ENCODE measurements around the gene SERF2.
A peak's percentile ranks its signal among the peaks of the same experiment; 100 is the strongest.

SERF2 gene

GRCh38 chr15:43791993-43792760 lies at the start of gene SERF2:
Gene SERF2 (plus strand): TSS chr15:43792320. CDS start chr15:43792377, 57 bp downstream.
- DNase-seq = peak; percentile 81 to 100 (median 100)

GRCh38 chr15:43746245-43746902 lies 45.7 kb upstream of the SERF2 start, which contains the start of gene PDIA3:
Gene PDIA3 (plus strand): TSS chr15:43746438. CDS start chr15:43746540, 102 bp downstream.
- peak; percentile 47 to 96 (median 90) for DNase-seq

GRCh38 chr15:43746903-43747309 lies 45.2 kb upstream of the SERF2 start:
- DNase-seq = peak in 3 of 58 donors; percentile 28 to 33 (median 30)

GRCh38 chr15:43748376-43748775 lies 43.7 kb upstream of the SERF2 start:
- no peak for DNase-seq

- no peak for DNase-seq
Measured at GRCh38 chr15:43749690-43750345, 42.3 kb upstream of the SERF2 start.

GRCh38 chr15:43751885-43752284 lies 40.2 kb upstream of the SERF2 start:
- no peak for DNase-seq

GRCh38 chr15:43762824-43763223 lies 29.3 kb upstream of the SERF2 start:
- no peak for DNase-seq

GRCh38 chr15:43763819-43764446 lies 28.2 kb upstream of the SERF2 start:
- no peak for DNase-seq

GRCh38 chr15:43769584-43770228 lies 22.4 kb upstream of the SERF2 start:
- peak in 18 of 58 donors; percentile 3 to 73 (median 14) for DNase-seq

GRCh38 chr15:43771816-43772215 lies 20.3 kb upstream of the SERF2 start:
- DNase-seq = no peak

- no peak for DNase-seq
Measured at GRCh38 chr15:43772624-43773023, 19.5 kb upstream of the SERF2 start.

GRCh38 chr15:43774062-43774461 lies 18.1 kb upstream of the SERF2 start:
- no peak for DNase-seq

- DNase-seq = peak in 10 of 58 donors; percentile 10 to 50 (median 24)
Measured at GRCh38 chr15:43775411-43775965, 16.6 kb upstream of the SERF2 start.

GRCh38 chr15:43776101-43776717 lies 15.9 kb upstream of the SERF2 start:
- no peak for DNase-seq

GRCh38 chr15:43776718-43777266 lies 15.3 kb upstream of the SERF2 start, which contains the start of gene ELL3:
Gene ELL3 (minus strand): TSS chr15:43776966. CDS start chr15:43776901, 65 bp downstream.
- peak in 41 of 58 donors; percentile 22 to 78 (median 52) for DNase-seq

- DNase-seq = peak in 46 of 58 donors; percentile 14 to 78 (median 49)
Measured at GRCh38 chr15:43777267-43777914, 14.7 kb upstream of the SERF2 start.

GRCh38 chr15:43779016-43779415 lies 13.1 kb upstream of the SERF2 start:
- no peak for DNase-seq

GRCh38 chr15:43789409-43789808 lies 2.7 kb upstream of the SERF2 start:
- no peak for DNase-seq
